HepG2 (cell line): ENCODE results near the gene MRNIP. TPM values are rescaled to one million over a fixed set of nuclear protein-coding genes. Genes with fewer than 3 reads are reported as not detected.

Experiments used
- EHMT2 ChIP-seq: fragments of 200-600 bp; sonication (generic); IDR thresholded peaks from 2 replicates; pipeline ENCODE4 v1.7.0; 2017; ENCODE audit warnings: antibody characterized with exemption, low read depth, low read length, borderline replicate concordance
- HNRNPL ChIP-seq: fragments of 200-400 bp; formaldehyde crosslinking; IDR thresholded peaks from 2 replicates; pipeline ENCODE4 v1.6.1; 2017; ENCODE audit warnings: mild to moderate bottlenecking, low read depth, low read length
- IRF2 ChIP-seq: IDR thresholded peaks from 2 replicates; pipeline ENCODE4 v1.6.1; 2018; ENCODE audit warnings: missing genetic modification reagents, missing compliant biosample characterization
- KLF12 ChIP-seq: sonication (generic); formaldehyde crosslinking; IDR thresholded peaks from 2 replicates; pipeline ENCODE4 v1.4.0; 2020; ENCODE audit warnings: missing genetic modification reagents, borderline replicate concordance
- PRDM10 ChIP-seq: sonication (generic); formaldehyde crosslinking; IDR thresholded peaks from 2 replicates; pipeline ENCODE4 v1.4.0; 2020; ENCODE audit warnings: low read depth, missing genetic modification reagents
- ZFP62 ChIP-seq: sonication (generic); formaldehyde crosslinking; IDR thresholded peaks from 2 replicates; pipeline ENCODE4 v1.4.0; 2020; ENCODE audit warnings: missing genetic modification reagents
- ZFP91 ChIP-seq: sonication (generic); formaldehyde crosslinking; IDR thresholded peaks from 2 replicates; pipeline ENCODE4 v1.9.0; 2022; ENCODE audit warnings: missing genetic modification reagents, mild to moderate bottlenecking, borderline replicate concordance
- ZNF18 ChIP-seq: sonication (generic); formaldehyde crosslinking; IDR thresholded peaks from 2 replicates; pipeline ENCODE4 v1.8.0; 2022; ENCODE audit warnings: mild to moderate bottlenecking, missing genetic modification reagents; ENCODE audit not compliant: insufficient replicate concordance
- ZNF317 ChIP-seq: sonication (generic); formaldehyde crosslinking; IDR thresholded peaks from 2 replicates; pipeline ENCODE4 v1.5.0; 2020; ENCODE audit warnings: mild to moderate bottlenecking, missing genetic modification reagents
- ZNF615 ChIP-seq: sonication (generic); formaldehyde crosslinking; IDR thresholded peaks from 2 replicates; pipeline ENCODE4 v1.5.0; 2020; ENCODE audit warnings: mild to moderate bottlenecking, missing genetic modification reagents, borderline replicate concordance
- ZNF772 ChIP-seq: sonication (generic); formaldehyde crosslinking; IDR thresholded peaks from 2 replicates; pipeline ENCODE4 v1.5.0; 2020; ENCODE audit warnings: mild to moderate bottlenecking, missing genetic modification reagents
- ZNF879 ChIP-seq: sonication (generic); formaldehyde crosslinking; IDR thresholded peaks from 2 replicates; pipeline ENCODE4 v1.8.1; 2023; ENCODE audit warnings: missing genetic modification reagents
- ZNF891 ChIP-seq: sonication (generic); formaldehyde crosslinking; IDR thresholded peaks from 2 replicates; pipeline ENCODE4 v1.5.0; 2020; ENCODE audit warnings: mild to moderate bottlenecking, missing genetic modification reagents
- polyA plus RNA-seq, 8 experiments: library from polyadenylated mRNA; depleted of rRNA in 3 of 8; stranded (reverse) in 7 of 8; unstranded in 1 of 8; fragments of >200 nt; fragmentation: Illumina TruSeq in 4 of 8; extraction: Trizol in 4 of 8; gene quantifications; 2 replicates each; pipeline versions ENCODE4 v1.2.1 to v1.2.3, GENCODE V29; 2011 to 2016; ENCODE audit warnings: low read depth in 4 of 8, missing spikeins in 1 of 8, mixed read lengths in 1 of 8; ENCODE audit not compliant: insufficient read depth in 1 of 8
- total RNA-seq, 5 experiments: library from RNA; depleted of rRNA; stranded (reverse); fragments of >200 nt; fragmentation: Illumina TruSeq; extraction: Trizol; gene quantifications; 2 replicates each; pipeline ENCODE4 v1.2.3, GENCODE V29; 2016; ENCODE audit warnings: low read depth in 1 of 5
- TF ChIP-seq, protein P1 (sequence below): sonication (generic); formaldehyde crosslinking; IDR thresholded peaks from 2 replicates; pipeline ENCODE4 v1.4.0; 2020; ENCODE audit warnings: missing genetic modification reagents, borderline replicate concordance
- TF ChIP-seq, protein P2 (sequence below): sonication (generic); formaldehyde crosslinking; IDR thresholded peaks from 2 replicates; pipeline ENCODE4 v1.4.0; 2020; ENCODE audit warnings: missing genetic modification reagents, borderline replicate concordance

MRNIP gene
- total and polyA plus RNA-seq, 2 of the 13 experiments (the other 11 are each of a cell fraction or from before 2014, with no cell fraction given), result 15.5 to 34.1 TPM

GRCh38 chr5:179821298-179822058 is 37.1 kb downstream of the MRNIP start (continued):
- TF ChIP-seq, protein P1, sequence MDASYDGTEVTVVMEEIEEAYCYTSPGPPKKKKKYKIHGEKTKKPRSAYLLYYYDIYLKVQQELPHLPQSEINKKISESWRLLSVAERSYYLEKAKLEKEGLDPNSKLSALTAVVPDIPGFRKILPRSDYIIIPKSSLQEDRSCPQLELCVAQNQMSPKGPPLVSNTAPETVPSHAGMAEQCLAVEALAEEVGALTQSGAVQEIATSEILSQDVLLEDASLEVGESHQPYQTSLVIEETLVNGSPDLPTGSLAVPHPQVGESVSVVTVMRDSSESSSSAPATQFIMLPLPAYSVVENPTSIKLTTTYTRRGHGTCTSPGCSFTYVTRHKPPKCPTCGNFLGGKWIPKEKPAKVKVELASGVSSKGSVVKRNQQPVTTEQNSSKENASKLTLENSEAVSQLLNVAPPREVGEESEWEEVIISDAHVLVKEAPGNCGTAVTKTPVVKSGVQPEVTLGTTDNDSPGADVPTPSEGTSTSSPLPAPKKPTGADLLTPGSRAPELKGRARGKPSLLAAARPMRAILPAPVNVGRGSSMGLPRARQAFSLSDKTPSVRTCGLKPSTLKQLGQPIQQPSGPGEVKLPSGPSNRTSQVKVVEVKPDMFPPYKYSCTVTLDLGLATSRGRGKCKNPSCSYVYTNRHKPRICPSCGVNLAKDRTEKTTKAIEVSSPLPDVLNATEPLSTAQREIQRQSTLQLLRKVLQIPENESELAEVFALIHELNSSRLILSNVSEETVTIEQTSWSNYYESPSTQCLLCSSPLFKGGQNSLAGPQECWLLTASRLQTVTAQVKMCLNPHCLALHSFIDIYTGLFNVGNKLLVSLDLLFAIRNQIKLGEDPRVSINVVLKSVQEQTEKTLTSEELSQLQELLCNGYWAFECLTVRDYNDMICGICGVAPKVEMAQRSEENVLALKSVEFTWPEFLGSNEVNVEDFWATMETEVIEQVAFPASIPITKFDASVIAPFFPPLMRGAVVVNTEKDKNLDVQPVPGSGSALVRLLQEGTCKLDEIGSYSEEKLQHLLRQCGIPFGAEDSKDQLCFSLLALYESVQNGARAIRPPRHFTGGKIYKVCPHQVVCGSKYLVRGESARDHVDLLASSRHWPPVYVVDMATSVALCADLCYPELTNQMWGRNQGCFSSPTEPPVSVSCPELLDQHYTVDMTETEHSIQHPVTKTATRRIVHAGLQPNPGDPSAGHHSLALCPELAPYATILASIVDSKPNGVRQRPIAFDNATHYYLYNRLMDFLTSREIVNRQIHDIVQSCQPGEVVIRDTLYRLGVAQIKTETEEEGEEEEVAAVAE (CRISPR knock-in tag), result 0 out of 2 replicates have a peak, but pooled peaks have one; percentile 23
- TF ChIP-seq ZFP62 (CRISPR knock-in tag) (no peak), KLF12 (CRISPR knock-in tag) (0 out of 2 replicates have a peak, but pooled peaks have one; percentile 49), PRDM10 (CRISPR knock-in tag) (0 out of 2 replicates have a peak, but pooled peaks have one; percentile 29), ZNF891 (CRISPR knock-in tag) (0 out of 2 replicates have a peak, but pooled peaks have one; percentile 12), ZFP91 (no peak), HNRNPL (peak; percentile 84; the same call in 1 of the 2 replicates), ZNF18 (CRISPR knock-in tag) (peak; percentile 70), EHMT2 (no peak), ZNF772 (CRISPR knock-in tag) (0 out of 2 replicates have a peak, but pooled peaks have one; percentile 71), IRF2 (CRISPR knock-in tag) (no peak), ZNF615 (CRISPR knock-in tag) (no peak), ZNF317 (CRISPR knock-in tag) (no peak; the same call in 1 of the 2 replicates), ZNF879 (CRISPR knock-in tag) (no peak)
- TF ChIP-seq, protein P2, sequence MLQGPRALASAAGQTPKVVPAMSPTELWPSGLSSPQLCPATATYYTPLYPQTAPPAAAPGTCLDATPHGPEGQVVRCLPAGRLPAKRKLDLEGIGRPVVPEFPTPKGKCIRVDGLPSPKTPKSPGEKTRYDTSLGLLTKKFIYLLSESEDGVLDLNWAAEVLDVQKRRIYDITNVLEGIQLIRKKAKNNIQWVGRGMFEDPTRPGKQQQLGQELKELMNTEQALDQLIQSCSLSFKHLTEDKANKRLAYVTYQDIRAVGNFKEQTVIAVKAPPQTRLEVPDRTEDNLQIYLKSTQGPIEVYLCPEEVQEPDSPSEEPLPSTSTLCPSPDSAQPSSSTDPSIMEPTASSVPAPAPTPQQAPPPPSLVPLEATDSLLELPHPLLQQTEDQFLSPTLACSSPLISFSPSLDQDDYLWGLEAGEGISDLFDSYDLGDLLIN (CRISPR knock-in tag), result peak; percentile 41; the same call in 1 of the 2 replicates
